MM.1S (cell line): ENCODE measurements around the gene CNIH3.

Experiments
- DNase-seq: peaks from one replicate; pipeline ENCODE4 v3.0.0-alpha.2; 2015
- H2AFZ ChIP-seq: fragments of 300-600 bp; sonication (generic); 2 replicates; pipeline ENCODE4 v1.6.0; 2016; ENCODE audit warnings: antibody characterized with exemption, low read length
- H3F3A ChIP-seq: fragments of 300-600 bp; sonication (generic); 2 replicates; pipeline ENCODE4 v1.6.1; 2016; ENCODE audit warnings: mild to moderate bottlenecking, antibody characterized with exemption, low read length, moderate library complexity, mixed read lengths; ENCODE audit not compliant: insufficient read depth
- H3K27ac ChIP-seq: fragments of 300-600 bp; sonication (generic); 2 replicates; pipeline ENCODE4 v1.5.1; 2016; ENCODE audit warnings: mild to moderate bottlenecking, low read length
- H3K27me3 ChIP-seq: fragments of 300-600 bp; sonication (generic); replicated peaks from 2 replicates; pipeline ENCODE4 v1.6.0; 2016; ENCODE audit warnings: low read length; ENCODE audit not compliant: insufficient read depth
- H3K36me3 ChIP-seq: fragments of 300-600 bp; sonication (generic); replicated peaks from 2 replicates; pipeline ENCODE4 v1.6.1; 2016; ENCODE audit warnings: mild to moderate bottlenecking, low read length, mixed read lengths; ENCODE audit not compliant: insufficient read depth
- H3K4me1 ChIP-seq: fragments of 300-600 bp; sonication (generic); 2 replicates; pipeline ENCODE4 v1.6.1; 2016; ENCODE audit warnings: low read length, mixed read lengths
- H3K4me2 ChIP-seq: fragments of 300-600 bp; sonication (generic); 2 replicates; pipeline ENCODE4 v1.6.0; 2016; ENCODE audit warnings: low read depth, low read length
- H3K4me3 ChIP-seq: fragments of 300-600 bp; sonication (generic); 2 replicates; pipeline ENCODE4 v1.5.1; 2016; ENCODE audit warnings: low read length, mixed read lengths
- H3K79me2 ChIP-seq: fragments of 300-600 bp; sonication (generic); 2 replicates; pipeline ENCODE4 v1.6.1; 2016; ENCODE audit warnings: mixed run types, low read length, mixed read lengths
- H3K9ac ChIP-seq: fragments of 300-600 bp; sonication (generic); 2 replicates; pipeline ENCODE4 v1.6.1; 2016; ENCODE audit warnings: low read length, mixed read lengths
- H3K9me2 ChIP-seq: fragments of 300-600 bp; sonication (generic); replicated peaks from 2 replicates; pipeline ENCODE4 v1.6.1; 2016; ENCODE audit warnings: mild to moderate bottlenecking, low read length, mixed read lengths; ENCODE audit not compliant: insufficient read depth
- H3K9me3 ChIP-seq: fragments of 300-600 bp; sonication (generic); replicated peaks from 2 replicates; pipeline ENCODE4 v1.6.1; 2016; ENCODE audit warnings: mild to moderate bottlenecking, low read length, mixed read lengths; ENCODE audit not compliant: insufficient read depth
- H4K20me1 ChIP-seq: fragments of 300-600 bp; sonication (generic); 2 replicates; pipeline ENCODE4 v1.6.1; 2016; ENCODE audit warnings: mild to moderate bottlenecking, low read length, moderate library complexity, mixed read lengths; ENCODE audit not compliant: insufficient read depth
- EZH2 ChIP-seq: fragments of 300-600 bp; sonication (generic); optimal IDR thresholded peaks from 2 replicates; pipeline ENCODE3; 2017; ENCODE audit warnings: low read depth, mild to moderate bottlenecking, antibody characterized with exemption, low read length, mixed read lengths
- EZH2phosphoT487 ChIP-seq: fragments of 300-600 bp; sonication (generic); IDR thresholded peaks from 2 replicates; pipeline ENCODE4 v1.6.1; 2018; ENCODE audit warnings: antibody characterized with exemption, low read length
- TF ChIP-seq, protein P1 (sequence below): fragments of 300-600 bp; sonication (generic); IDR thresholded peaks from 2 replicates; pipeline ENCODE4 v1.5.1; 2016; ENCODE audit warnings: antibody characterized with exemption, low read length, mixed read lengths

CNIH3 gene

GRCh38 chr1:224579526-224579925, 36.6 kb upstream of the CNIH3 start:
- H3K4me2 ChIP-seq: no peak overlapping the region
- H3K27ac ChIP-seq: no peak overlapping the region
- H3K36me3 ChIP-seq: no peaks in the 10 kb centered on the region
- no peaks in the 10 kb centered on the region for H3K9me3 ChIP-seq
- no peaks in the 10 kb centered on the region for H3K4me1 ChIP-seq
- H3K9ac ChIP-seq: no peak overlapping the region
- no peak overlapping the region for H2AFZ ChIP-seq
- H3K79me2 ChIP-seq: no peaks in the 10 kb centered on the region
- no peaks in the 10 kb centered on the region for H3K9me2 ChIP-seq
- no peaks in the 10 kb centered on the region for H3F3A ChIP-seq
- no peak for DNase-seq
- no peaks in the 10 kb centered on the region for H3K27me3 ChIP-seq
- no peak overlapping the region for H3K4me3 ChIP-seq
- TF ChIP-seq, protein P1, sequence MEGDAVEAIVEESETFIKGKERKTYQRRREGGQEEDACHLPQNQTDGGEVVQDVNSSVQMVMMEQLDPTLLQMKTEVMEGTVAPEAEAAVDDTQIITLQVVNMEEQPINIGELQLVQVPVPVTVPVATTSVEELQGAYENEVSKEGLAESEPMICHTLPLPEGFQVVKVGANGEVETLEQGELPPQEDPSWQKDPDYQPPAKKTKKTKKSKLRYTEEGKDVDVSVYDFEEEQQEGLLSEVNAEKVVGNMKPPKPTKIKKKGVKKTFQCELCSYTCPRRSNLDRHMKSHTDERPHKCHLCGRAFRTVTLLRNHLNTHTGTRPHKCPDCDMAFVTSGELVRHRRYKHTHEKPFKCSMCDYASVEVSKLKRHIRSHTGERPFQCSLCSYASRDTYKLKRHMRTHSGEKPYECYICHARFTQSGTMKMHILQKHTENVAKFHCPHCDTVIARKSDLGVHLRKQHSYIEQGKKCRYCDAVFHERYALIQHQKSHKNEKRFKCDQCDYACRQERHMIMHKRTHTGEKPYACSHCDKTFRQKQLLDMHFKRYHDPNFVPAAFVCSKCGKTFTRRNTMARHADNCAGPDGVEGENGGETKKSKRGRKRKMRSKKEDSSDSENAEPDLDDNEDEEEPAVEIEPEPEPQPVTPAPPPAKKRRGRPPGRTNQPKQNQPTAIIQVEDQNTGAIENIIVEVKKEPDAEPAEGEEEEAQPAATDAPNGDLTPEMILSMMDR: no peak
- TF ChIP-seq EZH2 (no peak), EZH2phosphoT487 (no peak)
- no peaks in the 10 kb centered on the region for H4K20me1 ChIP-seq

DNA sequence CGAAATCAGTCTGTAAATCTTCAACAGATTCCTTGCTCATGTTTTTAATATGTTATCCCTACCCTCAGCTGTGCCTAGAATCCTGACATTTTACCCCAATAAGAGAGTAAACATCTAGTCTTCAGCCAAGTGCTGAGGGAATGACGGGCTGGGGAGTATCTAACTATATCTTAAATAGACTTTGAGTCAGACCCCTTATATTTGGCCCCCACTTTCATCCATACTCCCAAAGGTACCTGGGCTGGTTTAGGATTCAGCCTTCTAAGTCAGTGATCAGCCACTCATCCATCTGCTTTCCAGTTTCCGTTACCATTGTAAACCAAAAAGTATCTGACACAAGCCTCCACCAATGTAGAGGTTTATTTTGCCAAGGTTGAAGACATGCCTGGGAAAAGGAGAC, 36.1 kb upstream of the CNIH3 start:
- Histone ChIP-seq H3K9me3 (no peaks in the 10 kb centered on the region), H3K9ac (no peak overlapping the region), H3F3A (no peaks in the 10 kb centered on the region), H4K20me1 (no peaks in the 10 kb centered on the region), H3K9me2 (no peaks in the 10 kb centered on the region), H3K27ac (no peak overlapping the region), H2AFZ (no peak overlapping the region), H3K4me3 (no peak overlapping the region), H3K27me3 (no peaks in the 10 kb centered on the region), H3K4me2 (no peak overlapping the region), H3K36me3 (no peaks in the 10 kb centered on the region), H3K79me2 (no peaks in the 10 kb centered on the region), H3K4me1 (no peaks in the 10 kb centered on the region)
- DNase-seq: no peak
- TF ChIP-seq EZH2phosphoT487 (no peak), EZH2 (no peak)
- TF ChIP-seq, protein P1: no peak

GRCh38 chr1:224582041-224582440, 34.1 kb upstream of the CNIH3 start:
- Histone ChIP-seq H3K27ac (no peak overlapping the region), H3K79me2 (no peaks in the 10 kb centered on the region), H3K4me2 (no peak overlapping the region), H3F3A (no peaks in the 10 kb centered on the region), H3K4me1 (no peaks in the 10 kb centered on the region), H3K4me3 (no peak overlapping the region), H2AFZ (no peak overlapping the region), H3K9me2 (no peaks in the 10 kb centered on the region), H3K36me3 (no peaks in the 10 kb centered on the region), H4K20me1 (no peaks in the 10 kb centered on the region), H3K27me3 (no peaks in the 10 kb centered on the region), H3K9me3 (no peaks in the 10 kb centered on the region), H3K9ac (no peak overlapping the region)
- no peak for DNase-seq
- no peak for TF ChIP-seq EZH2phosphoT487
- TF ChIP-seq EZH2: no peak
- TF ChIP-seq, protein P1: no peak

GRCh38 chr1:224583774-224584173, 32.3 kb upstream of the CNIH3 start:
- Histone ChIP-seq H2AFZ (no peak overlapping the region), H4K20me1 (no peaks in the 10 kb centered on the region), H3K4me3 (no peak overlapping the region), H3K36me3 (no peaks in the 10 kb centered on the region), H3F3A (no peaks in the 10 kb centered on the region), H3K9me3 (no peaks in the 10 kb centered on the region), H3K4me2 (no peak overlapping the region), H3K27ac (no peak overlapping the region), H3K27me3 (no peaks in the 10 kb centered on the region), H3K79me2 (no peaks in the 10 kb centered on the region), H3K9me2 (no peaks in the 10 kb centered on the region), H3K4me1 (no peaks in the 10 kb centered on the region), H3K9ac (no peak overlapping the region)
- DNase-seq: no peak
- TF ChIP-seq EZH2 (no peak), EZH2phosphoT487 (no peak)
- TF ChIP-seq, protein P1: no peak
